Psoas muscle (tissue), 8 donors: ENCODE measurements around the gene BPIFA2. TPM values are rescaled to one million over a fixed set of nuclear protein-coding genes. Genes with fewer than 3 reads are reported as not detected.

ENCODE experiments used
- ATAC-seq, 4 donors: fragments of 200-7000 bp; cut with Tn5 transposase; one replicate each; pipeline ENCODE4 v1.9.1; 2020; ENCODE audit warnings: moderate library complexity in 3 of 4, mild to moderate bottlenecking in 2 of 4
- DNase-seq, 2 donors: peaks; one replicate each; pipeline ENCODE4 v3.0.0-alpha.2; 2020
- H3K27ac ChIP-seq: fragments of 200-600 bp; one replicate; pipeline ENCODE4 v1.8.0; 2022
- H3K27me3 ChIP-seq, 3 donors: fragments of 200-600 bp in 1 of 3; one replicate each; pipeline versions ENCODE4 v1.6.1 to v1.8.0; 2013 to 2022; ENCODE audit warnings: low read length in 2 of 3, mild to moderate bottlenecking in 2 of 3, moderate library complexity in 1 of 3; ENCODE audit not compliant: insufficient read depth in 3 of 3
- H3K36me3 ChIP-seq, 2 donors: fragments of 200-600 bp in 1 of 2; one replicate each; pipeline versions ENCODE4 v1.6.1 to v1.8.0; 2013 to 2022; ENCODE audit warnings: low read depth in 1 of 2, mild to moderate bottlenecking in 1 of 2, moderate library complexity in 1 of 2; ENCODE audit not compliant: insufficient read depth in 1 of 2
- H3K4me1 ChIP-seq: fragments of 200-600 bp; one replicate; pipeline ENCODE4 v1.8.0; 2022
- H3K4me3 ChIP-seq: fragments of 200-600 bp; one replicate; pipeline ENCODE4 v1.8.0; 2022; ENCODE audit warnings: mild to moderate bottlenecking
- H3K9me3 ChIP-seq: fragments of 200-600 bp; one replicate; pipeline ENCODE4 v1.8.0; 2022
- whole genome bisulfite sequencing, 3 donors: extraction: QIAGEN DNeasy Blood & Tissue Kit; methylation state at CpG; one replicate each; pipeline versions ENCODE4 v1.1.6 to v1.1.7; 2013; 5-methylcytosine and 5-hydroxymethylcytosine counted together
- intact Hi-C, 2 donors: fragments of 100-400 bp; cut with DNase I; formaldehyde crosslinking; loops; one replicate each; pipeline versions ENCODE4 v1.11.0 to v1.14.2; 2022
- polyA plus RNA-seq, 3 donors: library from polyadenylated mRNA; stranded (reverse); fragments of 200-250 nt; gene quantifications; one replicate each; pipeline ENCODE4 v1.2.3, GENCODE V29; 2013
- total RNA-seq, 4 donors: library from RNA; stranded (reverse); fragmentation: NEBNext Ultra II Directional in 2 of 4; extraction: Animal tissue kit (Norgen Biotek cat#: 25700) in 2 of 4; gene quantifications; one replicate each; pipeline versions ENCODE4 v1.2.1 to v1.2.4, GENCODE V29; 2021 to 2023
- TF ChIP-seq, protein P1 (sequence below): fragments of 200-600 bp; IDR thresholded peaks from one replicate; pipeline ENCODE4 v1.8.0; 2022; ENCODE audit warnings: antibody characterized with exemption
- donor health status: healthy with polysubstance abuse.
- donor health status: DM: no; HTN: no; CAD: no; lungs with moderate emphysema.
- donor health status: Bipolar disorder and iron deficiency.
- donor health status: healthy.
- donor health status: DM: yes; HTN: yes; CAD: no.
- donor health status: DM: no; HTN: no; CAD: no.
- donor health status: DM: no; HTN: no; CAD: no.
- donor health status: DM: yes; HTN: yes; CAD: no.

BPIFA2 gene
- total and polyA plus RNA-seq, 7 donors: not detected

DNA sequence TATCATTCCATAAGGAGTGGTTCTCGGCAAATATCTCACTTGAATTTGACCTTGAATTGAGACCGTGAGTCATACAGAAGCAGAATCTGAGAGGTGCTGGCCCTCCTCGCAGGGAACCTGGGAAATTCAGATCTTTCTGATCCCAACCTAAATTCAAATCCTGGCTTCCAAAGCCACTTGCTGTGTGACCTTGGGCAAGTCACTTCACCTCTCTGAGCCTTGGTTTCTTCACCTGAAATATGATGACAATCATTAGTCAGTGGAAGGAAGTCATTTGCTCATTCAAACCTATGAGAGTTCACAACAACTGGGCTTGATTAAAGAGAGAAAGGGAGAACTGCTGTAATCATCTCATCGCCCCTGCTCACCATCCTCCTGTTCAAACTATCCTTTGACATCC lies 56.4 kb downstream of the BPIFA2 start:
- H3K9me3 ChIP-seq: no peaks in the 10 kb centered on the region
- no peak overlapping the region for H3K27ac ChIP-seq
- peaks cover 0 to 11% (median 0%) of the 10 kb centered on the region in 3 donors for H3K27me3 ChIP-seq
- ATAC-seq (no peak), DNase-seq (no peak)
- WGBS, 3 donors: 85 to 93% (median 87%) methylated on average over 4 of the region's 4 CpGs
- H3K4me3 ChIP-seq: no peak overlapping the region
- no peaks in the 10 kb centered on the region for H3K36me3 ChIP-seq
- H3K4me1 ChIP-seq: no peaks in the 10 kb centered on the region
- TF ChIP-seq, protein P1, sequence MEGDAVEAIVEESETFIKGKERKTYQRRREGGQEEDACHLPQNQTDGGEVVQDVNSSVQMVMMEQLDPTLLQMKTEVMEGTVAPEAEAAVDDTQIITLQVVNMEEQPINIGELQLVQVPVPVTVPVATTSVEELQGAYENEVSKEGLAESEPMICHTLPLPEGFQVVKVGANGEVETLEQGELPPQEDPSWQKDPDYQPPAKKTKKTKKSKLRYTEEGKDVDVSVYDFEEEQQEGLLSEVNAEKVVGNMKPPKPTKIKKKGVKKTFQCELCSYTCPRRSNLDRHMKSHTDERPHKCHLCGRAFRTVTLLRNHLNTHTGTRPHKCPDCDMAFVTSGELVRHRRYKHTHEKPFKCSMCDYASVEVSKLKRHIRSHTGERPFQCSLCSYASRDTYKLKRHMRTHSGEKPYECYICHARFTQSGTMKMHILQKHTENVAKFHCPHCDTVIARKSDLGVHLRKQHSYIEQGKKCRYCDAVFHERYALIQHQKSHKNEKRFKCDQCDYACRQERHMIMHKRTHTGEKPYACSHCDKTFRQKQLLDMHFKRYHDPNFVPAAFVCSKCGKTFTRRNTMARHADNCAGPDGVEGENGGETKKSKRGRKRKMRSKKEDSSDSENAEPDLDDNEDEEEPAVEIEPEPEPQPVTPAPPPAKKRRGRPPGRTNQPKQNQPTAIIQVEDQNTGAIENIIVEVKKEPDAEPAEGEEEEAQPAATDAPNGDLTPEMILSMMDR: no peak
- intact Hi-C loops: no loop called here

DNA sequence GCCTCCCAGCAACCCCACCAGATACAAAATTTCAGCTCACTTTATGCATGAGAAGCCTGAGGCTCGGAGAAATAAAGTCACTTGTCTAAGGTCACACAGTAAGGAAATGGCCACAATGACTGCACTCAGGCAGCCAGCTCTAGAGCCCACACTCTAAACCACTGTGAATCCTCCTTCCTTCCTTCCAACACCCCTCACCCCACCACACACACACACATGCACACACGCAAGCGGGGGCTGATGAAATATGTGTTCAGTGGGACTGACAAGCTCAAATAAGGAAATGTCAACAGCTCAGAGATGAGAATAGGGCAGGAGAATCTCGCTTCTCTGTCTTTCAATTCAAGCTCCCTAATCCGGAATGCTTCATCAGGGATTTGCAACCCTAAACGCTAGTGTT lies 61.9 kb downstream of the BPIFA2 start:
- intact Hi-C loops: no loop called here
- ATAC-seq (no peak), DNase-seq (no peak)
- no peaks in the 10 kb centered on the region for H3K9me3 ChIP-seq
- no peak overlapping the region for H3K27ac ChIP-seq
- peaks cover 0 to 21% (median 4%) of the 10 kb centered on the region in 3 donors for H3K27me3 ChIP-seq
- 36 to 39% (median 38%) methylated on average over 6 of the region's 6 CpGs for whole genome bisulfite sequencing, 3 donors
- no peaks in the 10 kb centered on the region for H3K36me3 ChIP-seq
- TF ChIP-seq, protein P1: no peak
- no peaks in the 10 kb centered on the region for H3K4me1 ChIP-seq
- H3K4me3 ChIP-seq: no peak overlapping the region

Other genes starting within 250 kb of the BPIFA2 start
- not detected for gene SUN5, start 163.7 kb upstream of the BPIFA2 start, total RNA-seq
- not detected for gene SUN5, start 163.7 kb upstream of the BPIFA2 start, polyA plus RNA-seq
- gene BPIFB2, start 160.5 kb upstream of the BPIFA2 start, total RNA-seq: not detected
- not detected for gene BPIFB2, start 160.5 kb upstream of the BPIFA2 start, polyA plus RNA-seq
- gene BPIFB6, start 136.5 kb upstream of the BPIFA2 start, total RNA-seq: not detected
- gene BPIFB6, start 136.5 kb upstream of the BPIFA2 start, polyA plus RNA-seq: not detected
- not detected for gene BPIFB3, start 114.3 kb upstream of the BPIFA2 start, total RNA-seq
- not detected for gene BPIFB3, start 114.3 kb upstream of the BPIFA2 start, polyA plus RNA-seq
- gene BPIFB4, start 88.5 kb upstream of the BPIFA2 start, total RNA-seq: not detected
- not detected for gene BPIFB4, start 88.5 kb upstream of the BPIFA2 start, polyA plus RNA-seq
- not detected for gene BPIFA3, start 49.2 kb downstream of the BPIFA2 start, total RNA-seq
- not detected for gene BPIFA3, start 49.2 kb downstream of the BPIFA2 start, polyA plus RNA-seq
- not detected for gene BPIFA1, start 67.8 kb downstream of the BPIFA2 start, total RNA-seq
- gene BPIFA1, start 67.8 kb downstream of the BPIFA2 start, polyA plus RNA-seq: not detected
- gene BPIFB1, start 115.1 kb downstream of the BPIFA2 start, total RNA-seq: not detected
- under 1 TPM in 1 of 3 donors, not detected in 2; 0.04 TPM for gene BPIFB1, start 115.1 kb downstream of the BPIFA2 start, polyA plus RNA-seq
- 10 to 100 TPM; 14.7 to 28.4 (median 22.8) TPM for gene CDK5RAP1, start 233.4 kb downstream of the BPIFA2 start, total RNA-seq
- gene CDK5RAP1, start 233.4 kb downstream of the BPIFA2 start, polyA plus RNA-seq: 10 to 100 TPM; 25.8 to 43.3 (median 26.2) TPM